Gastroesophageal sphincter (tissue), 4 donors: ENCODE data around the gene ZC3H12C. TPM values are rescaled to one million over a fixed set of nuclear protein-coding genes. Genes with fewer than 3 reads are reported as not detected.

Experiments used
- ATAC-seq: fragments of 150-250 bp; one replicate; pipeline ENCODE4 v1.9.1; 2016; ENCODE audit warnings: mild to moderate bottlenecking, moderate library complexity
- H3K27ac ChIP-seq, 4 donors: fragments of 200-600 bp; sonication (generic) in 3 of 4; 1 replicate in 3 of 4; 2 replicates in 1 of 4; pipeline ENCODE4 v1.5.1; 2016 to 2019
- H3K27me3 ChIP-seq: fragments of 200-600 bp; sonication (generic); one replicate; pipeline ENCODE4 v1.5.1; 2019
- H3K36me3 ChIP-seq, 2 donors: fragments of 200-600 bp; sonication (generic); one replicate each; pipeline ENCODE4 v1.5.1; 2019; ENCODE audit warnings: control low read depth in 1 of 2
- H3K4me1 ChIP-seq, 3 donors: fragments of 200-600 bp; sonication (generic); 1 replicate in 2 of 3; 2 replicates in 1 of 3; pipeline ENCODE4 v1.5.1; 2016 to 2019; ENCODE audit warnings: control low read depth in 2 of 3
- H3K4me3 ChIP-seq, 2 donors: fragments of 200-600 bp; sonication (generic); one replicate each; pipeline ENCODE4 v1.5.1; 2019; ENCODE audit warnings: mild to moderate bottlenecking in 1 of 2, moderate library complexity in 1 of 2
- H3K9me3 ChIP-seq, 3 donors: fragments of 200-600 bp; sonication (generic); one replicate each; pipeline ENCODE4 v1.5.1; 2017 to 2019; ENCODE audit warnings: control low read depth in 2 of 3
- CTCF ChIP-seq, 4 experiments: fragments of 200-600 bp in 2 of 4; fragments of 450-650 bp in 2 of 4; sonication (generic) in 1 of 4; IDR thresholded peaks; one replicate each; pipeline ENCODE4 v1.5.1; 2017 to 2019; ENCODE audit warnings: antibody characterized with exemption in 4 of 4, mild to moderate bottlenecking in 2 of 4, moderate library complexity in 2 of 4
- EP300 ChIP-seq: sonication (generic); formaldehyde crosslinking; IDR thresholded peaks from one replicate; pipeline ENCODE4 v1.6.1; 2017; ENCODE audit warnings: antibody characterized with exemption, mild to moderate bottlenecking
- POLR2A ChIP-seq, 2 donors: fragments of 450-650 bp; IDR thresholded peaks; one replicate each; pipeline ENCODE4 v1.6.1; 2017; ENCODE audit warnings: antibody characterized with exemption in 2 of 2, mild to moderate bottlenecking in 2 of 2, moderate library complexity in 1 of 2
- POLR2AphosphoS5 ChIP-seq: sonication (generic); formaldehyde crosslinking; IDR thresholded peaks from one replicate; pipeline ENCODE4 v1.6.1; 2017; ENCODE audit warnings: antibody characterized with exemption
- WGBS, 2 donors: methylation state at CpG; one replicate each; pipeline ENCODE4 v1.1.5; 2018; ENCODE audit warnings: low coverage in 1 of 2; 5-methylcytosine and 5-hydroxymethylcytosine counted together
- total RNA-seq, 4 donors: library from RNA; depleted of rRNA; stranded (reverse); fragments of >200 nt; gene quantifications; one replicate each; pipeline ENCODE4 v1.1.0, GENCODE V29; 2016

The ZC3H12C gene
- total RNA-seq, 4 donors from 2014 or later = 22.1 to 30.9 (median 26.3) TPM

GRCh38 chr11:110123003-110123402 is 29.8 kb downstream of the ZC3H12C start:
- peaks cover 0 to 22% (median 2%) of the 10 kb centered on the region in 3 donors for H3K4me1 ChIP-seq
- TF ChIP-seq POLR2AphosphoS5 (no peak), CTCF (IDR thresholded peaks at IDR 0.05) (no peak), POLR2A (IDR thresholded peaks at IDR 0.05) (no peak), EP300 (no peak)

GRCh38 chr11:110124605-110125004 is 31.4 kb downstream of the ZC3H12C start:
- 70 to 76% methylated on average over 2 of the region's 2 CpGs for WGBS, 2 donors
- Histone ChIP-seq H3K4me3 (no peak overlapping the region), H3K27me3 (no peaks in the 10 kb centered on the region), H3K4me1 (peaks cover 0 to 27% (median 2%) of the 10 kb centered on the region in 3 donors), H3K9me3 (no peaks in the 10 kb centered on the region), H3K27ac (no peak overlapping the region), H3K36me3 (no peaks in the 10 kb centered on the region)
- TF ChIP-seq CTCF (IDR thresholded peaks at IDR 0.05) (no peak), EP300 (no peak), POLR2AphosphoS5 (no peak), POLR2A (IDR thresholded peaks at IDR 0.05) (no peak)
- ATAC-seq = no peak

More at GRCh38 chr11:110123003-110123402, 29.8 kb downstream of the ZC3H12C start:
- Histone ChIP-seq H3K27me3 (no peaks in the 10 kb centered on the region), H3K4me3 (no peak overlapping the region), H3K36me3 (no peaks in the 10 kb centered on the region), H3K9me3 (no peaks in the 10 kb centered on the region), H3K27ac (no peak overlapping the region)
- whole genome bisulfite sequencing, 2 donors = 65 to 73% methylated on average over 3 of the region's 3 CpGs
- no peak for ATAC-seq

- no peak for TF ChIP-seq POLR2A (IDR thresholded peaks at IDR 0.05)
- no peak for TF ChIP-seq POLR2AphosphoS5
- no peak for TF ChIP-seq EP300
- TF ChIP-seq CTCF (IDR thresholded peaks at IDR 0.05) = no peak
- WGBS, 2 donors = 92 to 93% methylated on average over 2 of the region's 4 CpGs
These were observed 32.4 kb downstream of the ZC3H12C start for GRCh38 chr11:110125632-110126031.

GRCh38 chr11:110126936-110127335 is 33.7 kb downstream of the ZC3H12C start:
- no peak overlapping the region for H3K4me3 ChIP-seq
- H3K36me3 ChIP-seq = no peaks in the 10 kb centered on the region
- no peaks in the 10 kb centered on the region for H3K9me3 ChIP-seq
- WGBS, 2 donors = 81 to 87% methylated on average over 4 of the region's 4 CpGs
- no peak for ATAC-seq
- TF ChIP-seq POLR2AphosphoS5 (no peak), EP300 (no peak), CTCF (IDR thresholded peaks at IDR 0.05) (no peak), POLR2A (IDR thresholded peaks at IDR 0.05) (no peak)
- H3K27me3 ChIP-seq = no peaks in the 10 kb centered on the region
- peaks cover 0 to 16% (median 0%) of the 10 kb centered on the region in 3 donors for H3K4me1 ChIP-seq
- H3K27ac ChIP-seq = no peak overlapping the region

More at GRCh38 chr11:110125632-110126031, 32.4 kb downstream of the ZC3H12C start:
- Histone ChIP-seq H3K9me3 (no peaks in the 10 kb centered on the region), H3K4me3 (no peak overlapping the region), H3K36me3 (no peaks in the 10 kb centered on the region), H3K27ac (no peak overlapping the region), H3K27me3 (no peaks in the 10 kb centered on the region), H3K4me1 (peaks cover 0 to 25% (median 2%) of the 10 kb centered on the region in 3 donors)
- ATAC-seq = no peak

- H3K4me3 ChIP-seq = no peak overlapping the region
- ATAC-seq = no peak
- H3K36me3 ChIP-seq = no peaks in the 10 kb centered on the region
- TF ChIP-seq EP300 = no peak
- no peak overlapping the region for H3K27ac ChIP-seq
- H3K27me3 ChIP-seq = no peaks in the 10 kb centered on the region
- H3K9me3 ChIP-seq = no peaks in the 10 kb centered on the region
- WGBS, 2 donors = 11 to 20% methylated on average over 1 to 2 of the region's 2 CpGs
- H3K4me1 ChIP-seq = peaks cover 0 to 15% (median 0%) of the 10 kb centered on the region in 3 donors
These were observed 35.0 kb downstream of the ZC3H12C start for GRCh38 chr11:110128161-110128560.
